GM12873 (cell line): ENCODE results near the gene CNTN1.

ENCODE experiments used
- TF ChIP-seq, protein P1 (sequence below): IDR thresholded peaks from 2 replicates; pipeline ENCODE4 v1.5.1; 2012; ENCODE audit warnings: low read depth, mild to moderate bottlenecking, moderate library complexity, low read length, control low read depth; ENCODE audit not compliant: insufficient read depth; ENCODE audit errors: missing control alignments

CNTN1 gene

DNA sequence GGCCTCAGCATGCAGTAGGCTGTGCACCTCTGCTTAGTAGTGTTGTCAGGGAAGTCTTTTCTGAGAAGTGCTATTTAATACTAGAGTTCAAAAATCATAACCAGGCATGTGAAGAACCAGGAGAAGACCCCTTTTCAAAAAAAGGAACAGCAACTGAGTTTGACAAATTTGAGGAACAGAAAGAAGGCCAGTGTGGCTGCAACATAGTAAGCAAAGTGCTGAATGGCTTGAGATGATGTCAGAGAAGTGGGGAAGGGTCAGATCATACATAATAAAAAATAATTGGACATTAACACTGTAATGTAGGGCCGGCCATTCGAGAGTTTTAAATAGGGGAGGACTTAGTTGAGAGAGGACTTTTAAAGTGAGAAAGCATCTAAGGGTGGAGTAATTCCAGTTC, 11.1 kb upstream of the CNTN1 start:
- TF ChIP-seq, protein P1, sequence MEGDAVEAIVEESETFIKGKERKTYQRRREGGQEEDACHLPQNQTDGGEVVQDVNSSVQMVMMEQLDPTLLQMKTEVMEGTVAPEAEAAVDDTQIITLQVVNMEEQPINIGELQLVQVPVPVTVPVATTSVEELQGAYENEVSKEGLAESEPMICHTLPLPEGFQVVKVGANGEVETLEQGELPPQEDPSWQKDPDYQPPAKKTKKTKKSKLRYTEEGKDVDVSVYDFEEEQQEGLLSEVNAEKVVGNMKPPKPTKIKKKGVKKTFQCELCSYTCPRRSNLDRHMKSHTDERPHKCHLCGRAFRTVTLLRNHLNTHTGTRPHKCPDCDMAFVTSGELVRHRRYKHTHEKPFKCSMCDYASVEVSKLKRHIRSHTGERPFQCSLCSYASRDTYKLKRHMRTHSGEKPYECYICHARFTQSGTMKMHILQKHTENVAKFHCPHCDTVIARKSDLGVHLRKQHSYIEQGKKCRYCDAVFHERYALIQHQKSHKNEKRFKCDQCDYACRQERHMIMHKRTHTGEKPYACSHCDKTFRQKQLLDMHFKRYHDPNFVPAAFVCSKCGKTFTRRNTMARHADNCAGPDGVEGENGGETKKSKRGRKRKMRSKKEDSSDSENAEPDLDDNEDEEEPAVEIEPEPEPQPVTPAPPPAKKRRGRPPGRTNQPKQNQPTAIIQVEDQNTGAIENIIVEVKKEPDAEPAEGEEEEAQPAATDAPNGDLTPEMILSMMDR: no peak

DNA sequence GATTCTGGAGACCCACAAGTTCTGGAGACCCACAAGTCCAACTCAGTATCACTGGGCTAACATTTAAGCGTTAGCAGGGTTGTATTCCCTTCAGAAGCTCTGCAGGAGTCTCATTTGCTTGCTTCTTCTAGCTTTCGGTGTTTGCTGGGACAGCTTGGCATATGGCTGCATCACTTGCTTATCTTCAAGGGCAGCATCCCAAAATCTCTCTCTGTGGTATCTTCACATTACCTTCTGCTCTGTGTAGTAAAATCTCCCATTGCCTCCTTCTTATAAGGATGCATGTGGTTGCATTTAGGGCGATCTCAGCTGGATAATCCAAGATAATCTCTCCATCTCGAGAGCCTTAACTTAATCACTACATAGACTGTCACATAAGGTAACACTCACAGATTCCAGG, 7.3 kb upstream of the CNTN1 start:
- TF ChIP-seq, protein P1: no peak

DNA sequence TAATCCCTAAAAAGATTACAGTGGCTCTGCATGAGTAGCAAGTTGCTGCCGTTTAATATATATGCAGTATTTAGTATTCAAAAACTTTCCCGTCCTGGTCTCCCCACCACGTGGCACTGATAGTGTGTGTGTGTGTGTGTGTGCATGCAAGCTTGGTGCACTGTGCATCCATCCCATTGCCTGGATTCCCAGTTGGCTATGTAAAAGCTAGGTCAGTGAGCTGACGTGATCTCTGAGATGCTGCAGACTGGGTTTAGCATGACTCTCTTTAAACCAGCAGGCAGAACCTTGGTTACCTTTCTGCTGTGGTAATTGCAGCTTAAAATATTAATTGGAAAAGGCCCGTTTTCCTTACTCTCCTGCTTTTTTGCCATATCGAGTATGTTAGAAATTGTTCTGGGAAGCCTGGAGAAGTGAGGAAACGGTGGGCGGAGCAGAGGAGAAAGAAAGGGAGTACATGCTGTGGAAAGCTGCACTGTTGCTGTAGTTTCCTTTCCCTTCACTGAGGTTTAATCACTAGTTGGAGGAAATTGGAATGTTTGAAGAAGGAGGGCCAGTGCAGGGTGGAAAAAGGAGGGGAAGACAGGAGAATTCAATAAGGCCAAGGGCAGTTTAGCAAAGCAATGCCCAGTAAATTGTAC, 4.0 kb upstream of the CNTN1 start:
- TF ChIP-seq, protein P1: no peak

DNA sequence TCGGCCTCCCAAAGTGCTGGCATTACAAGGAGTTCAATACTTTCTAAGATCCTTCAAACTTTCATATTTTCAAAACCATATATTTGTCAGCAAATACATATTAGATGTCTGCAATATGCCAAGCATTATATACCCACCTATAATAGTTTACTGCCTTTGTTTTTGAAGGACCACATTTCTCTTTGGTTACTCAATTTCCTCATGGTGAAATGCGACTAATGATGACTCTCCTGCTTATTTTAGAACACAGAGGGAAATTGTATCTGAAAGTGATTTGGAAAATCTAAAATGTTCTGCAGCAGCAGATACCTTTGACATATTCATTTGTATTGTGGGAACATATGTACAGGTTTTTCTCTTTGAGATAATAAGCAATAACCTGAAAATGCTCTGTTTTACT, 2.7 kb upstream of the CNTN1 start:
- TF ChIP-seq, protein P1: no peak

DNA sequence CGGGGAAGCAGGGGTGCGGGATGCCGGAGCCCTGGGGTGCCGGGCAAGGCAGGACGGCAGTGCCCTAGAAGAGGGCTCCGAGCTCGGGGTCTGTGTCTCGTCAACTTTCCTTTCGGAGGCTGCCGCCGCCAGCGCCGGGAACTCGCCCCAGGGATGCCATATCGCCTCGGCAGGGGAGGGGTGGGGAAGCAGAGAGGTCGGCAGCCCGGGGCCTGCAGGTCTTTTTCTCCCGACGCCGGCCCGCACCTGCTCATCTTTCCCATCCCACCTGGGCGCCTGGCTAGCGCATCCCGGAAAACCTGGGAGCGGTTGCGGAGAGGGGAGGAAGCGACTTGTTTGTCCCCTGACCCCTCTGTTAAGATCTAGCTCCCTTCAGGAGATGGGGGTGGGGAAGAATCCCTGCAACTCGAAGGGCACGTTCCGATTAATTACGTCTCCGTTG, 547 bp downstream of the CNTN1 start:
- TF ChIP-seq, protein P1: no peak

DNA sequence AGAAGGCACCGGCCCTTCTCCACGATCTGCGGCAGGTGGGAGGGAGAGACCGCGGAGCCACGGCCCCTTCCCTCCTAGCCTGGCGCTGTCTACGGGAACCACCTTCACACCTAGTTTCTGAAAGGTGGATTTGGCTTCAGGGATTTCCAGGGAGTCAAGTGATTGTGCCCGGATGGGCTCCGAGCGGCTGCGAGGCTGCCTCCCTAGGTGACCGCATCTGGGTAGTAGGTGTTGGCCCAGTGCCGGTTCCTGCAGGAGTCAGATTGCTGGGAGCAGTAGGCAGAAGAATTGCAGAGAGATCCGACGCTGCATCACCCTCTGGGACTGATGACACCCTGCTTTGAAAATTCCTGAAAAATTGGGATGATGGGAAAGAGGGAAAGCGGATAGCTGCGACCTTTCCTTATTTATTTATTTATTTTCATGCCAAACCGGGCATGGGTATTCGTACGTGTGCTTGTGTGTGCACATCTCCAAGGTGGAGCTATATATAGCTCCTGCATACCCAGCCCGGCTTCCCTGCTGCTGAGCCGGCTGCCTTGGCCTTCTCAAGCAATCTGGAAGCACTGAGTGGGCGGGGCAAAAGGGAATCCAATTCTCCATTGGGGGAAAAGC, 1.1 kb downstream of the CNTN1 start:
- TF ChIP-seq, protein P1: no peak

DNA sequence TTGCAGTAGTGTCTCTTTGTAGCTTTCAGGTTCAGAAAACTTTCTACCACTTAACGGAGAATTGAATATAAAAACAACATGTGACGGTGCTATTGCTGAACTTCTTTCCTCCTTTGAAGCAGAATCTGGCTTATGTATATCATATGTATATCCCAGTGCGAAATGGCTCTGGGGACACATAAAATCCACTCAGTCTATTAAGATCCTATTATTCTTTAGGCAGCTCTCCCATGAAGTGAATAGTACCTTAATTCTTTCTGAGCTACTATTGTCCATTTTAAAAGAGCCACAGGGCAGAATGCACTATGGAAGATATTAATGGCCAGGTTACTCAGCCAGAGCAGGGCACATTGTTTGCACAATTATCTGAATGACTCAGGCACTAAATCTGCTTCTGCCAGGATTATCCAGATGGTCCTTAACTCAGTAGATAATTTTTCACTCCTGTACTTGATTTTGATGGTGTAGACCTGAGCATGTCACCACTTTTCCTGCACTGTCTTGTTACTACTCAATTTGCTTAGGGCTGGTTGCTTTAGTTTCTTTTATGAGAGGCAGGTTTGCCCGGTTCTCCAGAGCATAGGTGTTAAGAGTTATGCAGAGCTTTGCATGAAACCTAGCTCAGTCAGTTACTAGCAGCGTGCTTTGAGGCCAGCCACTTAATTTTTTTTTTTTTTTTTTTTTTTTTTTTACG, 5.5 kb downstream of the CNTN1 start:
- TF ChIP-seq, protein P1: no peak
